ENCODE measurements around the gene ANKRD1.

- TF ChIP-seq CTCF (IDR thresholded peaks at IDR 0.05): no peak
- no peak for TF ChIP-seq EZH2 (IDR thresholded peaks at IDR 0.05; ENCODE audit: borderline replicate concordance, insufficient read depth, low read depth, low read length, poor library complexity, severe bottlenecking)
These were observed 3.7 kb upstream of the ANKRD1 start for GRCh38 chr10:90924552-90924951.

Measured in B cell (primary cell).